K562 (cell line): Measurements from ENCODE around the gene ISG20L2. TPM values are rescaled to one million over a fixed set of nuclear protein-coding genes. Genes with fewer than 3 reads are reported as not detected.

Source experiments
- ARID1B ChIP-seq: fragments of 450-650 bp; IDR thresholded peaks from 2 replicates; pipeline ENCODE4 v1.6.1; 2016; ENCODE audit warnings: antibody characterized with exemption, mild to moderate bottlenecking, inconsistent platforms
- ATF2 ChIP-seq: sonication (generic); formaldehyde crosslinking; IDR thresholded peaks from 2 replicates; pipeline ENCODE4 v1.8.1; 2022; ENCODE audit warnings: missing genetic modification reagents
- CBX3 ChIP-seq, 2 experiments: IDR thresholded peaks; 1 replicate in 1 of 2; 2 replicates in 1 of 2; pipeline ENCODE4 v1.6.1; 2012; ENCODE audit warnings: inconsistent platforms in 2 of 2, low read length in 2 of 2, borderline replicate concordance in 1 of 2, control low read depth in 1 of 2
- CHD1 ChIP-seq: fragments of 200-600 bp; sonication (generic); IDR thresholded peaks from one replicate; pipeline ENCODE4 v1.6.1; 2012; ENCODE audit warnings: mild to moderate bottlenecking, moderate library complexity, low read length, inconsistent platforms
- CTCF ChIP-seq, 3 experiments: IDR thresholded peaks in 2 of 3; conservative IDR thresholded peaks in 1 of 3; 2 replicates each; pipeline ENCODE4 v1.5.1; 2011 to 2012; ENCODE audit warnings: low read length in 3 of 3, mild to moderate bottlenecking in 3 of 3, control low read depth in 2 of 3, improper control_type of control experiment in 1 of 3, inconsistent platforms in 1 of 3, low read depth in 1 of 3, mixed read lengths in 1 of 3, moderate library complexity in 1 of 3; ENCODE audit not compliant: insufficient read depth in 2 of 3
- EP400 ChIP-seq: fragments of 450-650 bp; IDR thresholded peaks from 2 replicates; pipeline ENCODE4 v1.6.1; 2017; ENCODE audit warnings: antibody characterized with exemption, mild to moderate bottlenecking, moderate library complexity
- FOXA3 ChIP-seq, 2 experiments: fragments of 450-650 bp in 1 of 2; sonication (generic) in 1 of 2; formaldehyde crosslinking; IDR thresholded peaks in 1 of 2; conservative IDR thresholded peaks in 1 of 2; 2 replicates each; pipeline versions ENCODE4 v1.4.0 to v1.8.0; 2020 to 2022; ENCODE audit warnings: mild to moderate bottlenecking in 2 of 2, missing genetic modification reagents in 1 of 2
- GABPB2 ChIP-seq: fragments of 250-450 bp; sonication (Bioruptor Pico); conservative IDR thresholded peaks from 2 replicates; pipeline ENCODE4 v1.5.1; 2021; ENCODE audit warnings: mild to moderate bottlenecking
- HBP1 ChIP-seq: fragments of 450-650 bp; formaldehyde crosslinking; IDR thresholded peaks from 2 replicates; pipeline ENCODE4 v1.4.0; 2022; ENCODE audit warnings: missing genetic modification characterization
- HNRNPLL ChIP-seq: fragments of 200-400 bp; formaldehyde crosslinking; IDR thresholded peaks from 2 replicates; pipeline ENCODE4 v1.6.1; 2017; ENCODE audit warnings: low read length, low read depth, mild to moderate bottlenecking; ENCODE audit not compliant: poor library complexity, severe bottlenecking
- KDM4B ChIP-seq, 2 experiments: fragments of 450-650 bp in 1 of 2; sonication (generic) in 1 of 2; IDR thresholded peaks; 2 replicates each; pipeline ENCODE4 v1.6.1; 2016 to 2017; ENCODE audit warnings: borderline replicate concordance in 2 of 2, antibody characterized with exemption in 1 of 2, low read depth in 1 of 2, mild to moderate bottlenecking in 1 of 2
- KDM5B ChIP-seq: fragments of 200-600 bp; sonication (generic); IDR thresholded peaks from 2 replicates; pipeline ENCODE4 v1.6.1; 2012; ENCODE audit warnings: low read depth, mild to moderate bottlenecking, moderate library complexity, low read length, control low read depth, inconsistent platforms; ENCODE audit not compliant: insufficient replicate concordance
- L3MBTL2 ChIP-seq: fragments of 450-650 bp; IDR thresholded peaks from 2 replicates; pipeline ENCODE4 v1.6.1; 2016; ENCODE audit warnings: mild to moderate bottlenecking, moderate library complexity
- MIER1 ChIP-seq: fragments of 450-650 bp; IDR thresholded peaks from 2 replicates; pipeline ENCODE4 v1.6.1; 2016; ENCODE audit warnings: antibody characterized with exemption, mild to moderate bottlenecking, low read depth
- POLR2AphosphoS2 ChIP-seq: IDR thresholded peaks from 2 replicates; pipeline ENCODE4 v1.6.1; 2012; ENCODE audit warnings: low read length, improper control_type of control experiment
- SMAD4 ChIP-seq: fragments of 250-450 bp; sonication (Bioruptor Pico); conservative IDR thresholded peaks from 2 replicates; pipeline ENCODE4 v1.8.0; 2021; ENCODE audit warnings: inconsistent platforms, mild to moderate bottlenecking, moderate library complexity
- SNRNP70 ChIP-seq: fragments of 200-400 bp; formaldehyde crosslinking; optimal IDR thresholded peaks from 2 replicates; pipeline ENCODE3; 2017; ENCODE audit warnings: low read depth, low read length
- SRSF9 ChIP-seq: fragments of 200-400 bp; formaldehyde crosslinking; IDR thresholded peaks from 2 replicates; pipeline ENCODE4 v1.6.1; 2017; ENCODE audit warnings: low read depth, low read length, borderline replicate concordance
- TAF7 ChIP-seq: fragments of 450-650 bp; IDR thresholded peaks from 2 replicates; pipeline ENCODE4 v1.6.1; 2016; ENCODE audit warnings: missing genetic modification characterization, missing compliant biosample characterization
- U2AF2 ChIP-seq: fragments of 200-400 bp; formaldehyde crosslinking; optimal IDR thresholded peaks from 2 replicates; pipeline ENCODE3; 2017; ENCODE audit warnings: low read depth, mild to moderate bottlenecking, low read length
- ZFP91 ChIP-seq: sonication (generic); formaldehyde crosslinking; IDR thresholded peaks from 2 replicates; pipeline ENCODE4 v1.8.0; 2022; ENCODE audit warnings: mild to moderate bottlenecking, missing genetic modification reagents
- ZNF232 ChIP-seq: sonication (generic); formaldehyde crosslinking; IDR thresholded peaks from 2 replicates; pipeline ENCODE4 v1.8.0; 2022; ENCODE audit warnings: mild to moderate bottlenecking, missing genetic modification reagents
- ZNF239 ChIP-seq: fragments of 250-450 bp; sonication (Bioruptor Pico); IDR thresholded peaks from 2 replicates; pipeline ENCODE4 v1.4.0; 2020; ENCODE audit warnings: mild to moderate bottlenecking
- ZNF695 ChIP-seq: fragments of 450-650 bp; formaldehyde crosslinking; IDR thresholded peaks from 2 replicates; pipeline ENCODE4 v1.4.0; 2020; ENCODE audit warnings: mild to moderate bottlenecking, moderate library complexity
- polyA plus RNA-seq, 8 experiments: library from polyadenylated mRNA; depleted of rRNA in 4 of 8; stranded (reverse) in 5 of 8; unstranded in 3 of 8; fragments of >200 nt; fragmentation: Nextera tagmentation in 2 of 8; fragmentation: Illumina TruSeq in 1 of 8; extraction: Ambion mirVana in 2 of 8; extraction: Trizol in 1 of 8; gene quantifications; 2 replicates each; pipeline versions ENCODE4 v1.2.1 to v1.2.3, GENCODE V29; 2011 to 2014; ENCODE audit warnings: inconsistent platforms in 1 of 8, missing spikeins in 1 of 8
- total RNA-seq, 7 experiments: library from RNA; depleted of rRNA in 6 of 7; stranded (reverse); fragments of >200 nt in 6 of 7; fragmentation: Illumina TruSeq in 2 of 7; extraction: Trizol in 2 of 7; gene quantifications; 2 replicates each; pipeline versions ENCODE4 v1.2.1 to v1.2.3, GENCODE V29; 2011 to 2021; ENCODE audit warnings: low replicate concordance in 1 of 7

Gene ISG20L2
- total and polyA plus RNA-seq, 9 of the 15 experiments (the other 6 are each of a cell fraction or from before 2014, with no cell fraction given) = 21.3 to 130 (median 50.3) TPM

GRCh38 chr1:156755527-156755950, 27.0 kb upstream of the ISG20L2 start (continued):
- TF ChIP-seq KDM5B (no peak), CBX3 (IDR thresholded peaks at IDR 0.05; ENCODE audit: borderline replicate concordance in 1 of 2, low read length in 2 of 2) (no peak), TAF7 (tag) (no peak), KDM4B (IDR thresholded peaks at IDR 0.05; ENCODE audit: borderline replicate concordance in 2 of 2, low read depth in 1 of 2) (no peak), GABPB2 (no peak), MIER1 (no peak), CTCF (IDR thresholded peaks at IDR 0.05 in 2 of 3, conservative IDR thresholded peaks at IDR 0.05 in 1 of 3; ENCODE audit: insufficient read depth in 2 of 3, low read depth in 1 of 3, low read length in 3 of 3) (no peak), ZNF695 (CRISPR knock-in tag) (no peak), ARID1B (peak; percentile 77), SNRNP70 (no peak), FOXA3 (CRISPR knock-in tag; conservative IDR thresholded peaks at IDR 0.05 in 1 of 2, IDR thresholded peaks at IDR 0.05 in 1 of 2) (no peak), SMAD4 (peak; percentile 90), U2AF2 (no peak), HBP1 (CRISPR knock-in tag) (peak; percentile 74; the same call in 1 of the 2 replicates), SRSF9 (no peak), ZNF239 (CRISPR knock-in tag) (peak; percentile 81), L3MBTL2 (peak; percentile 16; the same call in 1 of the 2 replicates), ZNF232 (CRISPR knock-in tag) (no peak), POLR2AphosphoS2 (no peak), EP400 (no peak), ATF2 (no peak), HNRNPLL (peak; percentile 65), ZFP91 (CRISPR knock-in tag) (no peak), CHD1 (no peak)
